ENCODE data around the gene TEX264. TPM values are rescaled to one million over a fixed set of nuclear protein-coding genes. Genes with fewer than 3 reads are reported as not detected.

The TEX264 gene, protein sequence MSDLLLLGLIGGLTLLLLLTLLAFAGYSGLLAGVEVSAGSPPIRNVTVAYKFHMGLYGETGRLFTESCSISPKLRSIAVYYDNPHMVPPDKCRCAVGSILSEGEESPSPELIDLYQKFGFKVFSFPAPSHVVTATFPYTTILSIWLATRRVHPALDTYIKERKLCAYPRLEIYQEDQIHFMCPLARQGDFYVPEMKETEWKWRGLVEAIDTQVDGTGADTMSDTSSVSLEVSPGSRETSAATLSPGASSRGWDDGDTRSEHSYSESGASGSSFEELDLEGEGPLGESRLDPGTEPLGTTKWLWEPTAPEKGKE
- 50.0 TPM for total RNA-seq (2013)
- polyA plus RNA-seq = 100 to 1,000 TPM in 1 of 3 donors, 10 to 100 TPM in 2; 58.3 to 108 (median 80.8) TPM
- 49.7 and 63.7 TPM in 2 replicates for polyA minus RNA-seq
- total RNA-seq = 2.5 to 23.8 (median 17.7) reads per million in 11 experiments

DNA sequence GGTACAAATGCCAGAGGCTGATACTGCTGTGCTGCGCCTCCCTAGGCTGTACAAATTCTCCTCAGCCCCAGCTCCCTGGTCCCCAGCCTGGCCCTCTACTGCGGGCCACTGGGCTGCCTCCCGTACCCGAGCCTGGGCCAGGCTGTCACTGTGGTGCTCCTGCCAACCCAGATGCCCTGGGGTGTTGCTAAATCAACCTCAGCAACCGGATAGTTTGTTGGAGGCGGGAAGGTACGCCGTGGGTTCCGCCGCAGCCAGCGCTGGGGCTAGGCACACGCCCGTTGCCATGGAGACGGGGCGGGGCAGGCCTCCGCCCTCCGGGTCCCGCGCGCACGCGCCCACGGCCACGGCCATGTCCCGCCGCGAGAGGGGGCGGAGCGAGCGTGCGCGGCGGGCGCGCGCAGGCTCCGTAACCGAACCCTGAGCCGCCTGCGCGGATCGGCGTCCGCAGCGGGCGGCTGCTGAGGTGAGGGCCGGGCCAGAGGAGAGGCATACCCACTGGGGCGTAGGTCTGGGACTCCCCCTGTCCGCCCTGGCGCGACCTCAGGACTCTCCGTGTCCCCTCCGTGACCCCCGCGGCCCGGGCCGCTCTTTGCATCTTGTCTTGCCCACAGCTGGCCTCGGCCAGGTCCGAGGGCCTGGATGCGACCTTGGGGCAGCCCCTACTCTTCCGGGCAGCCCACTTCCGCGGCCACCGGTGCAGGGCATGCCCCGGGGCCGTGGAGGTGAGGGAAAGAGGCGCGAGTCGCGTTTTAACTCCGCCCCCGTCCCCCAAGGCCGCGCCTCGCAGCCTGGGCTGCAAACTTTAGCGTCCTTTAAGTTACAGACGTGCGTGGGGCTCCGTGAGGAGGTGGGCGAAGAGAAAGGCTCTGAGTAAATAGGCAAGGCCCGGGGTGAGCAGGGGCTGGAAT is at the start of gene TEX264:
Gene TEX264, plus strand, starts transcription at position 430 of the 911 bp plus-strand sequence. CDS start 3,053 bp downstream, outside the sequence.
- Histone ChIP-seq H3K4me1 (ENCODE audit: control insufficient read depth in 1 of 2, insufficient read depth in 2 of 2, low read length in 2 of 2) (peaks cover 47 to 72% of the 10 kb centered on the region in 2 donors), H3K4me2 (replicated peaks; ENCODE audit: extremely low read depth, low read length, poor library complexity, severe bottlenecking) (peak within 1 kb of the TSS; percentile 99), H4K20me1 (ENCODE audit: insufficient read depth, low read length) (peaks cover 32% of the 10 kb centered on the region), H3K36me3 (replicated peaks in 1 of 2; ENCODE audit: control insufficient read depth in 1 of 2, insufficient read depth in 2 of 2, low read length in 2 of 2) (peaks cover 19 to 22% of the 10 kb centered on the region in 2 donors), H3K4me3 (replicated peaks in 1 of 3; ENCODE audit: low read depth in 2 of 3, low read length in 3 of 3) (peak within 1 kb of the TSS; percentile 86 to 96 (median 95)), H3K27ac (ENCODE audit: low read depth in 1 of 2, low read length in 2 of 2) (peak within 1 kb of the TSS; percentile 87 to 89), H3K9ac (ENCODE audit: insufficient read depth, low read length, poor library complexity, severe bottlenecking) (peak within 1 kb of the TSS; percentile 80), H3K79me2 (ENCODE audit: insufficient read depth, low read length) (peaks cover 42% of the 10 kb centered on the region), H2AFZ (ENCODE audit: insufficient read depth, low read depth, low read length, poor library complexity, severe bottlenecking) (peak within 1 kb of the TSS; percentile 96), H3K9me3 (replicated peaks in 1 of 2; ENCODE audit: control insufficient read depth in 1 of 2, insufficient read depth in 1 of 2, low read length in 2 of 2) (no peaks in the 10 kb centered on the region), H3K27me3 (ENCODE audit: control insufficient read depth in 2 of 2, insufficient read depth in 2 of 2, low read length in 2 of 2) (no peaks in the 10 kb centered on the region)
- under 1% methylated on average over 79 of the region's 81 CpGs for WGBS (ENCODE audit: insufficient coverage)
- Mint-ChIP-seq H3K4me1 (peaks cover 77% of the 10 kb centered on the region), H3K27ac (peak within 1 kb of the TSS; percentile 81 to 92 (median 89)), H3K27me3 (ENCODE audit: low read depth in 3 of 3) (no peaks in the 10 kb centered on the region), H3K9me3 (no peaks in the 10 kb centered on the region), H3K4me3 (peak within 1 kb of the TSS; percentile 87 to 91), H3K36me3 (peaks cover 23 to 29% of the 10 kb centered on the region in 2 donors)
- TF ChIP-seq, protein P1, sequence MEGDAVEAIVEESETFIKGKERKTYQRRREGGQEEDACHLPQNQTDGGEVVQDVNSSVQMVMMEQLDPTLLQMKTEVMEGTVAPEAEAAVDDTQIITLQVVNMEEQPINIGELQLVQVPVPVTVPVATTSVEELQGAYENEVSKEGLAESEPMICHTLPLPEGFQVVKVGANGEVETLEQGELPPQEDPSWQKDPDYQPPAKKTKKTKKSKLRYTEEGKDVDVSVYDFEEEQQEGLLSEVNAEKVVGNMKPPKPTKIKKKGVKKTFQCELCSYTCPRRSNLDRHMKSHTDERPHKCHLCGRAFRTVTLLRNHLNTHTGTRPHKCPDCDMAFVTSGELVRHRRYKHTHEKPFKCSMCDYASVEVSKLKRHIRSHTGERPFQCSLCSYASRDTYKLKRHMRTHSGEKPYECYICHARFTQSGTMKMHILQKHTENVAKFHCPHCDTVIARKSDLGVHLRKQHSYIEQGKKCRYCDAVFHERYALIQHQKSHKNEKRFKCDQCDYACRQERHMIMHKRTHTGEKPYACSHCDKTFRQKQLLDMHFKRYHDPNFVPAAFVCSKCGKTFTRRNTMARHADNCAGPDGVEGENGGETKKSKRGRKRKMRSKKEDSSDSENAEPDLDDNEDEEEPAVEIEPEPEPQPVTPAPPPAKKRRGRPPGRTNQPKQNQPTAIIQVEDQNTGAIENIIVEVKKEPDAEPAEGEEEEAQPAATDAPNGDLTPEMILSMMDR (IDR thresholded peaks at IDR 0.05) = no peak
- intact Hi-C loops (cut with micrococcal nuclease) = loop anchor here in 1 of 2 donors (2.0 kb wide), 2 partner anchors 170 to 280 kb away; partner anchors contain the start of genes DCAF1 and RBM15B
- DNase-seq = peak; percentile 94 to 97 (median 95)

DNA sequence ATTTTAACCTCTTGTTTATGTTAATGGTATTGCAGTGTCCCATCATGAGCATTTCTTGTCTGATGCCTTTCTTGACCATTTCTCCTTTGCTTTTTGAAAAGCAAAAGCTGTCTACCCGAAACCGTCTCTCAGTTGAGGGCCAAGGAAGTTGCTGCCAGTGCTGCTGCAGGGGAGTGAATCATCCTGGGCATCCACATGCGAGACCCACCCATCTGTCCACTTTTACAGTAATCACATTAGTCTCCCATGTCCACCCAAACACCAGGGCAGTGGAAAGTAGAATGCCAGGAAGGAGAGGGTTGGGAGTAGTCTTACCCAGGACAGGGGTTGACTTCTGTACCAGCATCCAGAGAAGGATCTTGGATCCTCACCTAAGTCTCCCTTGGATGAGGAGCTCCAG is 48.6 kb upstream of the TEX264 start:
- WGBS (ENCODE audit: insufficient coverage) = no CpG with 5 or more reads among the region's 3 CpGs
- H3K4me2 ChIP-seq (replicated peaks; ENCODE audit: extremely low read depth, low read length, poor library complexity, severe bottlenecking) = no peak overlapping the region
- H3K79me2 ChIP-seq (ENCODE audit: insufficient read depth, low read length) = peaks cover 16% of the 10 kb centered on the region
- H3K36me3 ChIP-seq (replicated peaks in 1 of 2; ENCODE audit: control insufficient read depth in 1 of 2, insufficient read depth in 2 of 2, low read length in 2 of 2) = peaks cover 5 to 7% of the 10 kb centered on the region in 2 donors
- H3K9me3 ChIP-seq (replicated peaks in 1 of 2; ENCODE audit: control insufficient read depth in 1 of 2, insufficient read depth in 1 of 2, low read length in 2 of 2) = no peaks in the 10 kb centered on the region
- H3K27me3 ChIP-seq (ENCODE audit: control insufficient read depth in 2 of 2, insufficient read depth in 2 of 2, low read length in 2 of 2) = no peaks in the 10 kb centered on the region
- H3K27ac ChIP-seq (ENCODE audit: low read depth in 1 of 2, low read length in 2 of 2) = peak overlapping the region in 1 of 2 donors; percentile 56
- no peaks in the 10 kb centered on the region for H3K9me3 Mint-ChIP-seq
- H3K4me3 ChIP-seq (replicated peaks in 1 of 3; ENCODE audit: low read depth in 2 of 3, low read length in 3 of 3) = no peak overlapping the region
- H3K4me1 ChIP-seq (ENCODE audit: control insufficient read depth in 1 of 2, insufficient read depth in 2 of 2, low read length in 2 of 2) = peaks cover 21 to 22% of the 10 kb centered on the region in 2 donors
- H2AFZ ChIP-seq (ENCODE audit: insufficient read depth, low read depth, low read length, poor library complexity, severe bottlenecking) = no peak overlapping the region
- no peak overlapping the region for H3K4me3 Mint-ChIP-seq
- H4K20me1 ChIP-seq (ENCODE audit: insufficient read depth, low read length) = peaks cover 23% of the 10 kb centered on the region
- intact Hi-C loops (cut with micrococcal nuclease) = no loop called here
- H3K27me3 Mint-ChIP-seq (ENCODE audit: low read depth in 3 of 3) = no peaks in the 10 kb centered on the region
- H3K27ac Mint-ChIP-seq = peak overlapping the region in 1 of 7 donors; percentile 80
- peaks cover 10 to 18% of the 10 kb centered on the region in 2 donors for H3K36me3 Mint-ChIP-seq
- peaks cover 34% of the 10 kb centered on the region for H3K4me1 Mint-ChIP-seq
- TF ChIP-seq, protein P1 (IDR thresholded peaks at IDR 0.05) = no peak
- no peak for DNase-seq
- no peak overlapping the region for H3K9ac ChIP-seq (ENCODE audit: insufficient read depth, low read length, poor library complexity, severe bottlenecking)
